ENCODE results near the gene IFT80.

- TF ChIP-seq POLR2AphosphoS5 (IDR thresholded peaks at IDR 0.05; ENCODE audit: low read depth, low read length) (no peak), POLR2A (IDR thresholded peaks at IDR 0.05; ENCODE audit: low read depth, low read length) (no peak)
Measured at GRCh38 chr3:160374472-160374871, 24.6 kb downstream of the IFT80 start.

Data from GM12892 (cell line).